Activated T-helper 2 cell treated with anti-CD3 and anti-CD28 coated beads, Interferon-gamma antibody, Interleukin-2, Interleukin-4, amounts not matched to agents 10 μg/mL and 5 μg/mL and 100 μg/mL, durations not matched to agents 14 hours and 24 hours and 36 hours (primary cell): ENCODE measurements around the gene XK. TPM values are rescaled to one million over a fixed set of nuclear protein-coding genes. Genes with fewer than 3 reads are reported as not detected.

Experiments
- DNase-seq: peaks from one replicate; pipeline ENCODE4 v3.0.0; 2021; ENCODE audit warnings: low spot score
- H3K27ac Mint-ChIP-seq: one replicate; pipeline ENCODE4 v1.8.0; 2021; ENCODE audit warnings: mixed read lengths
- H3K27me3 Mint-ChIP-seq: one replicate; pipeline ENCODE4 v1.8.0; 2021; ENCODE audit warnings: low read depth, mixed read lengths
- H3K36me3 Mint-ChIP-seq: one replicate; pipeline ENCODE4 v1.8.0; 2021; ENCODE audit warnings: low read depth, mixed read lengths
- H3K4me1 Mint-ChIP-seq: one replicate; pipeline ENCODE4 v1.8.0; 2021; ENCODE audit warnings: low read depth, mixed read lengths
- H3K4me3 Mint-ChIP-seq: one replicate; pipeline ENCODE4 v1.8.0; 2021; ENCODE audit warnings: low read depth, mild to moderate bottlenecking, moderate library complexity, mixed read lengths
- H3K9me3 Mint-ChIP-seq: one replicate; pipeline ENCODE4 v1.8.0; 2021; ENCODE audit warnings: mixed read lengths
- intact Hi-C: fragments of 100-400 bp; cut with micrococcal nuclease; formaldehyde crosslinking; loops from one replicate; pipeline ENCODE4 v1.15.1; 2023
- total RNA-seq: library from RNA; stranded (reverse); gene quantifications from 2 replicates; pipeline ENCODE4 v1.2.3, GENCODE V29; 2022

Gene XK
- total RNA-seq, 1 donor from 2014 or later = 0.34 TPM

GRCh38 chrX:37659047-37659446 lies 26.5 kb upstream of the XK start:
- Mint-ChIP-seq H3K27me3 (no peaks in the 10 kb centered on the region), H3K9me3 (no peaks in the 10 kb centered on the region), H3K36me3 (no peaks in the 10 kb centered on the region)

GRCh38 chrX:37662181-37662580 lies 23.4 kb upstream of the XK start:
- intact Hi-C loops = no loop called here
- H3K4me1 Mint-ChIP-seq = no peaks in the 10 kb centered on the region
- no peak for DNase-seq
- no peaks in the 10 kb centered on the region for H3K27me3 Mint-ChIP-seq
- H3K9me3 Mint-ChIP-seq = no peaks in the 10 kb centered on the region
- no peaks in the 10 kb centered on the region for H3K36me3 Mint-ChIP-seq
- H3K4me3 Mint-ChIP-seq = no peak overlapping the region
- no peak overlapping the region for H3K27ac Mint-ChIP-seq

More at GRCh38 chrX:37659047-37659446, 26.5 kb upstream of the XK start:
- Mint-ChIP-seq H3K27ac (no peak overlapping the region), H3K4me1 (no peaks in the 10 kb centered on the region), H3K4me3 (no peak overlapping the region)
- intact Hi-C loops = no loop called here
- no peak for DNase-seq

DNA sequence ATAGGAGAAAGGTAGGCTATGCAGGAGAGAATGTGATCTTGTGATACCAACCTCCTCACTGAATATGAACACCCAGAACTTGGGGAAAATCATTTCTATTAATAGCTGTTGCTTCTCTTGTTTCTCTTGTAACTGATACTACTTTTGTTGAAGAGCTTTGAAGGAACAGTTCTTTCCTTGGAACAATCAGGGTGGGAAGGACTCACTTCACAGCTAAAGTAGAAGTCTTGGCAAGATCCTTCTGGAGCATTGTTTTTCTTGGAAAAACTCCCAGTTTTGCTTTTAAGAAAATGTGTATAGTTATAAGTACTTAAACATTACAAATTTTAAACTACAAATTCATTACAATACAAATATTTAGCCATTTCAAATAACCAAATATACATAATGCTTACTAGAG lies 19.1 kb upstream of the XK start:
- intact Hi-C loops = no loop called here
- no peaks in the 10 kb centered on the region for H3K36me3 Mint-ChIP-seq
- H3K4me1 Mint-ChIP-seq = no peaks in the 10 kb centered on the region
- no peaks in the 10 kb centered on the region for H3K27me3 Mint-ChIP-seq
- no peak overlapping the region for H3K27ac Mint-ChIP-seq
- H3K9me3 Mint-ChIP-seq = no peaks in the 10 kb centered on the region
- DNase-seq = no peak
- no peak overlapping the region for H3K4me3 Mint-ChIP-seq

- Mint-ChIP-seq H3K36me3 (no peaks in the 10 kb centered on the region), H3K27ac (no peak overlapping the region), H3K4me1 (no peaks in the 10 kb centered on the region), H3K9me3 (no peaks in the 10 kb centered on the region), H3K27me3 (no peaks in the 10 kb centered on the region), H3K4me3 (no peak overlapping the region)
- DNase-seq = no peak
- intact Hi-C loops = no loop called here
Observed at GRCh38 chrX:37667141-37667540, 18.4 kb upstream of the XK start.

- no peaks in the 10 kb centered on the region for H3K4me1 Mint-ChIP-seq
- no peak overlapping the region for H3K4me3 Mint-ChIP-seq
- no peak for DNase-seq
- no peaks in the 10 kb centered on the region for H3K27me3 Mint-ChIP-seq
- no peaks in the 10 kb centered on the region for H3K36me3 Mint-ChIP-seq
- H3K9me3 Mint-ChIP-seq = no peaks in the 10 kb centered on the region
- no peak overlapping the region for H3K27ac Mint-ChIP-seq
- intact Hi-C loops = no loop called here
Observed at GRCh38 chrX:37672563-37672962, 13.0 kb upstream of the XK start.

- H3K27ac Mint-ChIP-seq = no peak overlapping the region
- H3K4me1 Mint-ChIP-seq = no peaks in the 10 kb centered on the region
- no peaks in the 10 kb centered on the region for H3K36me3 Mint-ChIP-seq
- H3K27me3 Mint-ChIP-seq = no peaks in the 10 kb centered on the region
- H3K4me3 Mint-ChIP-seq = no peak overlapping the region
- no peak for DNase-seq
- H3K9me3 Mint-ChIP-seq = no peaks in the 10 kb centered on the region
- intact Hi-C loops = no loop called here
Observed at GRCh38 chrX:37676811-37677210, 8.8 kb upstream of the XK start.

GRCh38 chrX:37677243-37677642 lies 8.3 kb upstream of the XK start:
- H3K4me3 Mint-ChIP-seq = no peak overlapping the region
- intact Hi-C loops = no loop called here
- H3K27me3 Mint-ChIP-seq = no peaks in the 10 kb centered on the region

GRCh38 chrX:37677765-37678164 lies 7.8 kb upstream of the XK start:
- Mint-ChIP-seq H3K36me3 (no peaks in the 10 kb centered on the region), H3K27me3 (no peaks in the 10 kb centered on the region), H3K9me3 (no peaks in the 10 kb centered on the region), H3K4me3 (no peak overlapping the region), H3K4me1 (no peaks in the 10 kb centered on the region), H3K27ac (no peak overlapping the region)
- DNase-seq = no peak
- intact Hi-C loops = no loop called here

More at GRCh38 chrX:37677243-37677642, 8.3 kb upstream of the XK start:
- no peaks in the 10 kb centered on the region for H3K36me3 Mint-ChIP-seq
- no peak for DNase-seq
- H3K4me1 Mint-ChIP-seq = no peaks in the 10 kb centered on the region
- no peaks in the 10 kb centered on the region for H3K9me3 Mint-ChIP-seq
- H3K27ac Mint-ChIP-seq = no peak overlapping the region

GRCh38 chrX:37678574-37678973 lies 7.0 kb upstream of the XK start:
- no peak for DNase-seq
- intact Hi-C loops = no loop called here
- H3K27me3 Mint-ChIP-seq = no peaks in the 10 kb centered on the region
- no peak overlapping the region for H3K27ac Mint-ChIP-seq
- H3K9me3 Mint-ChIP-seq = no peaks in the 10 kb centered on the region
- H3K4me3 Mint-ChIP-seq = no peak overlapping the region
- H3K4me1 Mint-ChIP-seq = no peaks in the 10 kb centered on the region
- no peaks in the 10 kb centered on the region for H3K36me3 Mint-ChIP-seq

GRCh38 chrX:37679230-37679629 lies 6.4 kb upstream of the XK start:
- no peaks in the 10 kb centered on the region for H3K36me3 Mint-ChIP-seq
- no peaks in the 10 kb centered on the region for H3K9me3 Mint-ChIP-seq
- H3K4me1 Mint-ChIP-seq = no peaks in the 10 kb centered on the region

DNA sequence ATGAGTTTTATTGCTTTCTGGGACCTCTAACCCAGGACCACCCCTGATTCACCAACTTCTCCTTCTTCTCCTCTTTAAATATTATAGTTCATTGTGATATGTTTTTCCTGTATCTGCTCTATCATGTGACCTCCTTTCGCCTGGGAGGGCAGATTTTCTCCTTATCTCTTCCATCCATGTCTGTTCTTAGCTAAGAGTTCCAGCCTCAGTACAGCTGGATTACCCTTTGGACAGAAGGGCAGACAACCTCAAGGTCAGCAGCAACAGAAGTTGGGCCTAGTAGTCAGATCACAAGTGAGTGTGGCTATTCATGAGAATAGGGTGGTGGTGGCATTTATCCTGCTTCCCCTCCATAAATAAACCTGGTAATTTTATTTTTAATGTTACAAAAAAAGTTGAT lies 5.7 kb upstream of the XK start:
- Mint-ChIP-seq H3K27ac (no peak overlapping the region), H3K9me3 (no peaks in the 10 kb centered on the region), H3K4me3 (no peak overlapping the region), H3K4me1 (peaks cover under 1% of the 10 kb centered on the region), H3K27me3 (peaks cover 2% of the 10 kb centered on the region), H3K36me3 (no peaks in the 10 kb centered on the region)
- intact Hi-C loops = loop anchor here (10.0 kb wide), 1 partner anchor 105 kb away; the partner anchor contains the start of gene LANCL3
- no peak for DNase-seq

More at GRCh38 chrX:37679230-37679629, 6.4 kb upstream of the XK start:
- intact Hi-C loops = no loop called here
- Mint-ChIP-seq H3K27ac (no peak overlapping the region), H3K27me3 (no peaks in the 10 kb centered on the region), H3K4me3 (no peak overlapping the region)
- no peak for DNase-seq

GRCh38 chrX:37684426-37684825 lies 1.2 kb upstream of the XK start:
- intact Hi-C loops = loop anchor here (10.0 kb wide), 1 partner anchor 110 kb away; the partner anchor contains the start of gene LANCL3
- H3K27me3 Mint-ChIP-seq = peaks cover 2% of the 10 kb centered on the region
- no peak for DNase-seq
- H3K4me3 Mint-ChIP-seq = peak overlapping the region; percentile 5
- no peak overlapping the region for H3K27ac Mint-ChIP-seq
- H3K9me3 Mint-ChIP-seq = no peaks in the 10 kb centered on the region
- H3K36me3 Mint-ChIP-seq = no peaks in the 10 kb centered on the region
- peaks cover 2% of the 10 kb centered on the region for H3K4me1 Mint-ChIP-seq

- intact Hi-C loops = loop anchor here (5.0 to 10.0 kb wide), 2 partner anchors 62 to 110 kb away; partner anchors contain the start of gene LANCL3
- Mint-ChIP-seq H3K36me3 (no peaks in the 10 kb centered on the region), H3K4me1 (peaks cover 2% of the 10 kb centered on the region), H3K4me3 (no peak overlapping the region), H3K27ac (no peak overlapping the region), H3K9me3 (no peaks in the 10 kb centered on the region), H3K27me3 (peaks cover 2% of the 10 kb centered on the region)
- DNase-seq = no peak
Observed at GRCh38 chrX:37684973-37685372, 618 bp upstream of the XK start.
